Measurements from ENCODE around the gene LRP1.

LRP1 gene

GRCh38 chr12:57254506-57255280 lies 126.4 kb downstream of the LRP1 start:
- FAIRE-seq (no peak), DNase-seq (ENCODE audit: insufficient read length, low spot score) (no peak)
- TF ChIP-seq POLR2A (IDR thresholded peaks at IDR 0.05; ENCODE audit: low read depth, low read length) = no peak

GRCh38 chr12:57255916-57256315 lies 127.6 kb downstream of the LRP1 start:
- TF ChIP-seq POLR2A (IDR thresholded peaks at IDR 0.05; ENCODE audit: low read depth, low read length) = no peak
- FAIRE-seq = no peak
- no peak for DNase-seq (ENCODE audit: insufficient read length, low spot score)

DNA sequence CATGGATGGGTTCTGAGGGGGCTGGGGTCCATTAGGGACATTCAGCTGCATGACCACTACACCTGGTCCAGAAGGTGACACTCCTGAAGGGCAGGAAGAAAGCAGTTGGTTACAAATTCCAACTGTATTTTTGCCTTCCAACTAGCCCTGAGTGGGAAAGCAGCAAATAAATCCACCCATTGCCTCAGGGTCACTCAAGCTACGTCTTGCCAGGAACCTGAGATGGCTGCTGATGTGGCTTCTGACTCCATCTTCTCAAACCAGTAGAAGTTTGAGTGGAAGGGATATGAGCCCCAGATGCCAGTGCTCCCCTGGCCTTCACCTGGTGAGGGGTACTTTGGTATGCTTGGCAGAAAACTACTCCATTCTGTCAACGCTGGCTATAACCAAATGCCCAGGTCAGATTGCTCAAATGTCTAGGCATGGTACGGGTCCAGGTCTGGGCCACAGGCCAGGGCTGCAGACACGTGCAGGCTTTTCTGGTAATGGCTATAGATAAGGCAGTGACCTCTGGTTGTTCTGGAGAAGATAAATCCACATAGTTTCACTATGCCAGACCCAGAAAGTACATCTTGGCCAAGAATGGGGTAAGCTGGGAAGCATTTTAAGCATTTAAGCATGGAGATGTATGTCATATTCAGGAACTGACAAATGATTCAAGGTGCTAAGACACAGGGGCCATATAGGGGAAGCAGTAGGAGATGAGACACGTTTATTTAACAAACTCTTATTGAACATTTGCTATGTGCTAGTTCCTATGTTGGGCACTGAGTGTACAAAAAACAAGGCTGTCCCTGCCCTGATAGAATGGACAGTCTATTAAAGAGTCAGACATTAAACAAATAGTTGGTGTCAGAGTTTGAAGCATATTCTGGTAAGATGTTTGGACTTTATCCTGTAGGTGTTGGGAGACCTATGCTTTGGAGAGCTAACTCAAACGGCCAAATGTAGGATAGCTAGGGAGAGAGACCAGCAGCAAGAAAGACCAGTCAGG lies 131.0 kb downstream of the LRP1 start:
- DNase-seq (ENCODE audit: insufficient read length, low spot score) (no peak), FAIRE-seq (no peak)
- no peak for TF ChIP-seq POLR2A (IDR thresholded peaks at IDR 0.05; ENCODE audit: low read depth, low read length)

DNA sequence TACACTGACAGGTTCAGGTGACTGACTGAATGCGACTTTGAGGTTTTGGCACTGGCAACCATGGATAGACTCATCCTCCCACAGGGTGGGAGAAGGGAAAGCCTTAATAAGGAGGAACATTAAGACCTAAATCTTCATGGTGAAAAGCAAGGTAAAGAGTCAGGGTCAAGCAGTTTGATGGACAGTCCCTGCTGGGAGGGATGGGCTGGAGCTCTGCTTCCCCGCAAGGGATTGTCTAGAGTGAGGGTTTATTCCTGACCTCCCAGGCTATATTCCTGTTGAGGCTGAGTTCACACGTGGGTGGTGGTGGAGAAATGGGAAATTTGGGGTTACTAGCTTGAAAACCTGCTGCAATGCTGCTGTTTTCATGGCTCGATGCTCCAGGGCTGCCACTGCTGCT lies 132.1 kb downstream of the LRP1 start:
- DNase-seq (ENCODE audit: insufficient read length, low spot score) (no peak), FAIRE-seq (no peak)
- TF ChIP-seq POLR2A (IDR thresholded peaks at IDR 0.05; ENCODE audit: low read depth, low read length) = no peak

GRCh38 chr12:57261428-57261865 lies 133.2 kb downstream of the LRP1 start:
- DNase-seq (ENCODE audit: insufficient read length, low spot score) = no peak
- no peak for FAIRE-seq
- no peak for TF ChIP-seq POLR2A (IDR thresholded peaks at IDR 0.05; ENCODE audit: low read depth, low read length)

GRCh38 chr12:57262126-57262822 lies 134.0 kb downstream of the LRP1 start:
- TF ChIP-seq POLR2A (IDR thresholded peaks at IDR 0.05; ENCODE audit: low read depth, low read length) = no peak
- no peak for FAIRE-seq
- DNase-seq (ENCODE audit: insufficient read length, low spot score) = no peak
